ENCODE data around the gene RAD51C.

Gene RAD51C

GRCh38 chr17:58702708-58703107 is 10.3 kb downstream of the RAD51C start:
- TF ChIP-seq CTCF (IDR thresholded peaks at IDR 0.05; ENCODE audit: low read length) (no peak), EZH2 (IDR thresholded peaks at IDR 0.05; ENCODE audit: borderline replicate concordance, low read length) (no peak)
- Histone ChIP-seq H3K4me1 (ENCODE audit: insufficient read depth, low read length, severe bottlenecking) (no peaks in the 10 kb centered on the region), H3K9ac (ENCODE audit: low read length) (no peak overlapping the region), H3K36me3 (ENCODE audit: insufficient read depth, low read length) (peaks cover 38% of the 10 kb centered on the region), H3K9me2 (ENCODE audit: low read depth, low read length) (no peaks in the 10 kb centered on the region), H4K20me1 (ENCODE audit: insufficient read depth, low read length) (no peaks in the 10 kb centered on the region), H3K27ac (ENCODE audit: low read depth, low read length, poor library complexity, severe bottlenecking) (no peak overlapping the region), H3K9me3 (ENCODE audit: low read length) (no peaks in the 10 kb centered on the region), H3K79me2 (ENCODE audit: insufficient read depth, low read length) (no peaks in the 10 kb centered on the region), H3K4me2 (ENCODE audit: low read length) (no peak overlapping the region), H3K27me3 (ENCODE audit: insufficient read depth, low read length) (no peaks in the 10 kb centered on the region), H3F3A (ENCODE audit: insufficient read depth, low read length) (no peaks in the 10 kb centered on the region), H2AFZ (ENCODE audit: low read length) (no peak overlapping the region), H3K4me3 (ENCODE audit: low read depth, low read length, poor library complexity, severe bottlenecking) (no peak overlapping the region)

DNA sequence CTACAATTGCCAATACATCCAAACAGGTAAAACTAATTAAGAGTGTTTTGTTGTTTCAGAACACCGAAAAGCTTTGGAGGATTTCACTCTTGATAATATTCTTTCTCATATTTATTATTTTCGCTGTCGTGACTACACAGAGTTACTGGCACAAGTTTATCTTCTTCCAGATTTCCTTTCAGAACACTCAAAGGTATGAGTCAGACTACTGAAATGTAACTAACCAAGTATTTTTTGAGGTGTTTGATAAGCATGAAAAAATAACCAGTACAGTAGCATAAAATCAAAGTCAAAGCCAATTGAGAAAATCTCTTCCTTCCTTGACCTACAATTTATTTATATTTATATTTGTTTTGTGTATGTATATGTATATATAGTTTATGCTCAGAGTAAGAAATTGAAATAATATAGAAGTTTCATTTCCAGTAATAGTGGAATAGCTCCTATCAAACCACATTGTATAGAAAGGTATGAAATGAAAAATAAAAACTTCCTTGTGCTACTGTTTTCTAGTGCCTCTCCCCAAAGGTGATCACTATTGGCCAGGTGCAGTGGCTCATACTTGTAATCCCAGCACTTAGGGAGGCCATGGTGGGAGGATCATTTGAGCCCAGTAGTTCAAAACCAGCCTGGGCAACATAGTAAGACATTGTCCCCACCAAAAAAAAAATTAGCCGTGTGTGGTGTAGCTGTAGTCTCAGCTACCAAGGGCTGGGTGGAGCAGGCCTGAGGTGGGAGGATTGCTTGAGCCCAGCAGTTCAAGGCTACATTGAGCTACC is 10.9 kb downstream of the RAD51C start:
- no peak overlapping the region for H3K9ac ChIP-seq (ENCODE audit: low read length)
- no peaks in the 10 kb centered on the region for H3K4me1 ChIP-seq (ENCODE audit: insufficient read depth, low read length, severe bottlenecking)
- H3K27ac ChIP-seq (ENCODE audit: low read depth, low read length, poor library complexity, severe bottlenecking), result no peak overlapping the region
- no peaks in the 10 kb centered on the region for H3K27me3 ChIP-seq (ENCODE audit: insufficient read depth, low read length)
- TF ChIP-seq CTCF (IDR thresholded peaks at IDR 0.05; ENCODE audit: low read length) (no peak), EZH2 (IDR thresholded peaks at IDR 0.05; ENCODE audit: borderline replicate concordance, low read length) (no peak)
- H3F3A ChIP-seq (ENCODE audit: insufficient read depth, low read length), result no peaks in the 10 kb centered on the region
- H3K9me2 ChIP-seq (ENCODE audit: low read depth, low read length), result no peaks in the 10 kb centered on the region
- no peaks in the 10 kb centered on the region for H4K20me1 ChIP-seq (ENCODE audit: insufficient read depth, low read length)
- no peak overlapping the region for H2AFZ ChIP-seq (ENCODE audit: low read length)
- H3K9me3 ChIP-seq (ENCODE audit: low read length), result no peaks in the 10 kb centered on the region
- H3K36me3 ChIP-seq (ENCODE audit: insufficient read depth, low read length), result peaks cover 38% of the 10 kb centered on the region
- H3K4me2 ChIP-seq (ENCODE audit: low read length), result no peak overlapping the region
- no peaks in the 10 kb centered on the region for H3K79me2 ChIP-seq (ENCODE audit: insufficient read depth, low read length)
- no peak overlapping the region for H3K4me3 ChIP-seq (ENCODE audit: low read depth, low read length, poor library complexity, severe bottlenecking)

GRCh38 chr17:58703916-58704286 is 11.5 kb downstream of the RAD51C start:
- Histone ChIP-seq H4K20me1 (ENCODE audit: insufficient read depth, low read length) (no peaks in the 10 kb centered on the region), H3K36me3 (ENCODE audit: insufficient read depth, low read length) (peaks cover 36% of the 10 kb centered on the region), H3K79me2 (ENCODE audit: insufficient read depth, low read length) (no peaks in the 10 kb centered on the region), H3K9me2 (ENCODE audit: low read depth, low read length) (no peaks in the 10 kb centered on the region), H3K4me3 (ENCODE audit: low read depth, low read length, poor library complexity, severe bottlenecking) (no peak overlapping the region), H3K9me3 (ENCODE audit: low read length) (no peaks in the 10 kb centered on the region), H3K9ac (ENCODE audit: low read length) (no peak overlapping the region), H3K27me3 (ENCODE audit: insufficient read depth, low read length) (no peaks in the 10 kb centered on the region), H3K4me2 (ENCODE audit: low read length) (no peak overlapping the region), H3K4me1 (ENCODE audit: insufficient read depth, low read length, severe bottlenecking) (no peaks in the 10 kb centered on the region), H2AFZ (ENCODE audit: low read length) (no peak overlapping the region), H3K27ac (ENCODE audit: low read depth, low read length, poor library complexity, severe bottlenecking) (no peak overlapping the region), H3F3A (ENCODE audit: insufficient read depth, low read length) (no peaks in the 10 kb centered on the region)
- TF ChIP-seq CTCF (IDR thresholded peaks at IDR 0.05; ENCODE audit: low read length) (no peak), EZH2 (IDR thresholded peaks at IDR 0.05; ENCODE audit: borderline replicate concordance, low read length) (no peak)

All from OCI-LY1 (cell line).